K562 (cell line): ENCODE results near the gene GIMAP1. TPM values are rescaled to one million over a fixed set of nuclear protein-coding genes. Genes with fewer than 3 reads are reported as not detected.

Experiments used
- ARID2 ChIP-seq: fragments of 450-650 bp; IDR thresholded peaks from 2 replicates; pipeline ENCODE4 v1.6.1; 2017; ENCODE audit warnings: antibody characterized with exemption, mild to moderate bottlenecking
- HBP1 ChIP-seq: fragments of 450-650 bp; formaldehyde crosslinking; IDR thresholded peaks from 2 replicates; pipeline ENCODE4 v1.4.0; 2022; ENCODE audit warnings: missing genetic modification characterization
- HMGN3 ChIP-seq: IDR thresholded peaks from 2 replicates; pipeline ENCODE4 v1.6.1; 2011; ENCODE audit warnings: borderline replicate concordance, low read depth, mild to moderate bottlenecking, mixed read lengths, low read length; ENCODE audit not compliant: insufficient read length; ENCODE audit errors: extremely low read depth
- MAFK ChIP-seq: IDR thresholded peaks from 2 replicates; pipeline ENCODE4 v1.6.1; 2011; ENCODE audit warnings: low read length, improper control_type of control experiment
- OTX1 ChIP-seq: fragments of 450-650 bp; formaldehyde crosslinking; IDR thresholded peaks from 2 replicates; pipeline ENCODE4 v1.4.0; 2022; ENCODE audit warnings: mild to moderate bottlenecking
- THRB ChIP-seq: fragments of 450-650 bp; formaldehyde crosslinking; conservative IDR thresholded peaks from 2 replicates; pipeline ENCODE4 v1.4.0; 2022; ENCODE audit warnings: mild to moderate bottlenecking, missing genetic modification characterization
- ZBTB9 ChIP-seq: fragments of 450-650 bp; formaldehyde crosslinking; IDR thresholded peaks from 2 replicates; pipeline ENCODE4 v1.4.0; 2020; ENCODE audit warnings: mild to moderate bottlenecking, moderate library complexity
- ZNF398 ChIP-seq: fragments of 250-450 bp; sonication (Bioruptor Pico); IDR thresholded peaks from 2 replicates; pipeline ENCODE4 v1.8.0; 2021; ENCODE audit warnings: moderate library complexity, mild to moderate bottlenecking, inconsistent platforms
- ZNF639 ChIP-seq, 2 experiments: fragments of 200-800 bp in 1 of 2; sonication (Bioruptor generic) in 1 of 2; sonication (generic) in 1 of 2; formaldehyde crosslinking in 1 of 2; IDR thresholded peaks in 1 of 2; conservative IDR thresholded peaks in 1 of 2; 2 replicates each; pipeline versions ENCODE4 v1.5.0 to v1.6.1; 2016 to 2020; ENCODE audit warnings: missing compliant biosample characterization in 1 of 2, missing genetic modification characterization in 1 of 2, missing genetic modification reagents in 1 of 2
- polyA plus RNA-seq, 8 experiments: library from polyadenylated mRNA; depleted of rRNA in 4 of 8; stranded (reverse) in 5 of 8; unstranded in 3 of 8; fragments of >200 nt; fragmentation: Nextera tagmentation in 2 of 8; fragmentation: Illumina TruSeq in 1 of 8; extraction: Ambion mirVana in 2 of 8; extraction: Trizol in 1 of 8; gene quantifications; 2 replicates each; pipeline versions ENCODE4 v1.2.1 to v1.2.3, GENCODE V29; 2011 to 2014; ENCODE audit warnings: inconsistent platforms in 1 of 8, missing spikeins in 1 of 8
- total RNA-seq, 7 experiments: library from RNA; depleted of rRNA in 6 of 7; stranded (reverse); fragments of >200 nt in 6 of 7; fragmentation: Illumina TruSeq in 2 of 7; extraction: Trizol in 2 of 7; gene quantifications; 2 replicates each; pipeline versions ENCODE4 v1.2.1 to v1.2.3, GENCODE V29; 2011 to 2021; ENCODE audit warnings: low replicate concordance in 1 of 7

GIMAP1 gene
- total and polyA plus RNA-seq, 9 of the 15 experiments (the other 6 are each of a cell fraction or from before 2014, with no cell fraction given) = 0.04 to 0.13 TPM; not detected in 7

- no peak for TF ChIP-seq HMGN3
- no peak for TF ChIP-seq MAFK
- 0 out of 2 replicates have a peak, but pooled peaks have one; percentile 40 for TF ChIP-seq THRB (CRISPR knock-in tag)
- peak; percentile 46; the same call in 1 of the 2 replicates for TF ChIP-seq HBP1 (CRISPR knock-in tag)
- TF ChIP-seq OTX1 (CRISPR knock-in tag) = peak; percentile 93
- TF ChIP-seq ZBTB9 (CRISPR knock-in tag) = peak; percentile 32; the same call in 1 of the 2 replicates
- TF ChIP-seq ARID2 = no peak
- TF ChIP-seq ZNF398 (CRISPR knock-in tag) = no peak
- TF ChIP-seq ZNF639 (CRISPR knock-in tag; conservative IDR thresholded peaks at IDR 0.05 in 1 of 2, IDR thresholded peaks at IDR 0.05 in 1 of 2) = no peak
Measured at GRCh38 chr7:150686030-150686631, 30.3 kb upstream of the GIMAP1 start (continued).
